Measurements from ENCODE around the gene CD44.

DNA sequence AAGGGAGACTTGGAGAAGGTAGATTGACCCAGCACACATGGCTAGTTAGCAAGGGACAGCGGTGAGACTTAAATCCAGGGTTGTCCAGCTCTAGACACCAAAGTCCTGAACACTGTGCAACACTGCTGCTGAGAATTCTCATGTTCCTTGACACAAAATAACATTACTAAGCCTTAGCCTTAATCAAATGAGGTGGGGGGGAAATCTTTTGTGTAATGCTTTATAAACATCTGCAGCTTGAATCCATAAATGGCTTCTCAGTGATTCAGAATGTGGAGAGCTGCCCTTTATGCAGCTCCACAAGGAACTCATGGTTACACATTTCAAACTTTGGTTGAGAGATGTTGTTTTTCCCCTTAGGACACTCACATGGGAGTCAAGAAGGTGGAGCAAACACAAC, 80.0 kb downstream of the CD44 start:
- TF ChIP-seq EZH2 (IDR thresholded peaks at IDR 0.05; ENCODE audit: insufficient read depth, poor library complexity, severe bottlenecking) (no peak), EZH2phosphoT487 (IDR thresholded peaks at IDR 0.05; ENCODE audit: insufficient read depth, low read depth) (no peak)

Data from GM23248 (cell line).